Measurements from ENCODE around the gene RGS3.
"Not testable (repeated sequence)": the region's sequence is repeated elsewhere in the genome, so short reads cannot be mapped to it uniquely, and the experiment has no call there.

RGS3 gene

GRCh38 chr9:113624721-113625120 is 161.2 kb downstream of the RGS3 start:
- DNase-seq = no peak

- DNase-seq = no peak
These were observed 162.0 kb downstream of the RGS3 start for GRCh38 chr9:113625486-113625885.

GRCh38 chr9:113626735-113627495 is 163.4 kb downstream of the RGS3 start:
- no peak for DNase-seq

GRCh38 chr9:113628621-113629020 is 165.1 kb downstream of the RGS3 start:
- no peak for DNase-seq

GRCh38 chr9:113630386-113631136 is 167.0 kb downstream of the RGS3 start:
- DNase-seq = no peak

- no peak for DNase-seq
These were observed 167.7 kb downstream of the RGS3 start for GRCh38 chr9:113631137-113631765.

- DNase-seq = no peak
These were observed 168.5 kb downstream of the RGS3 start for GRCh38 chr9:113631871-113632665.

- DNase-seq = no peak
These were observed 169.5 kb downstream of the RGS3 start for GRCh38 chr9:113632776-113633590.

GRCh38 chr9:113633782-113634595 is 170.5 kb downstream of the RGS3 start:
- no peak for DNase-seq

GRCh38 chr9:113634596-113635515 is 171.3 kb downstream of the RGS3 start:
- no peak for DNase-seq

- no peak for DNase-seq
These were observed 172.1 kb downstream of the RGS3 start for GRCh38 chr9:113635586-113635985.

GRCh38 chr9:113636165-113636564 is 172.6 kb downstream of the RGS3 start:
- DNase-seq = no peak

- DNase-seq = no peak
These were observed 173.2 kb downstream of the RGS3 start for GRCh38 chr9:113636693-113637092.

- no peak for DNase-seq
These were observed 175.0 kb downstream of the RGS3 start for GRCh38 chr9:113638490-113638889.

GRCh38 chr9:113638897-113639296 is 175.4 kb downstream of the RGS3 start:
- DNase-seq = no peak

- not testable (repeated sequence) for DNase-seq
These were observed 176.0 kb downstream of the RGS3 start for GRCh38 chr9:113639411-113639970.

- no peak for DNase-seq
These were observed 176.9 kb downstream of the RGS3 start for GRCh38 chr9:113640418-113640817.

- DNase-seq = no peak
These were observed 177.8 kb downstream of the RGS3 start for GRCh38 chr9:113641100-113641885.

- no peak for DNase-seq
These were observed 180.8 kb downstream of the RGS3 start for GRCh38 chr9:113644321-113644720.
